Hematopoietic multipotent progenitor cell treated with erythropoietin and hydrocortisone succinate and interleukin-3 and kit ligand, for 8 days (in vitro differentiated cells): ENCODE measurements around the gene PRDM15.
A peak's percentile ranks its signal among the peaks of the same experiment; 100 is the strongest.

ENCODE experiments used
- DNase-seq: peaks from one replicate; pipeline ENCODE4 v3.0.0-alpha.2; 2015

The PRDM15 gene

DNA sequence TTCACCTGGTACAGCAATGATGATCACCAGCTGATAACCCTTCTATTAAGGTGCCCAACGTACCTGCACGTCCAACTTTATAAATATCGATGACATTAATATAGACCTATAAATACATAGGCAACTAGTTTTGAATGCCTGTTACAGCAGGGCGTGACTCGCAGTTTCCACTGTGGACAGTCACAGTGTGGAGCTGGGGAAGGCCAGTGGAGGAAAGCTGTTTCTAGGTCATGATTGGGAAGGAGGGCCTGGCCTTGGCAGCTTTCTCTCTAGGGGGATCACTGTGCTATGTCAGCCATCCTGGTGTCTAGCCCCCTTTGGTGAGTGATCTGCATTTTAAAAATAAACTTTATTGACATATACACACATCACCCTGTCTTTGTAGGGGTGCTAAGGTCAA, 4.4 kb upstream of the PRDM15 start:
- DNase-seq, result no peak

DNA sequence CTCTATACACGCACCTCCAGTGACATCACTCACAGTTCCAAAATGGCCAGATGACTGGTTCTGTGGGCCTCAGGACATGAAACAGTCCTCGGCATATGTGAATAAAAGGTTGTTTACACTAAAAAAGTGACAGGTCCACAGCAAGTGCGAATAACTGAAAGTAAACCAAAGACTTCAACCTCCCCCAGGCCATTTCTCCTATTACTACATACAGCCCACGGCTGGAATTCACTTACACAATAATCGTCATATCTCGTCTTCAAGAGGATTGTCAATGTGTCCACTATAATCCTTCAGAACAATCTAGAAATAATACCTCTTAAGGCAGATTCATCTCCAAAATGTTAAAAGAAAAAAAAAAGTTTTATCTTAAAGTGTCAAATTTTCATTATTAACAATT, 1.9 kb upstream of the PRDM15 start:
- DNase-seq, result no peak

DNA sequence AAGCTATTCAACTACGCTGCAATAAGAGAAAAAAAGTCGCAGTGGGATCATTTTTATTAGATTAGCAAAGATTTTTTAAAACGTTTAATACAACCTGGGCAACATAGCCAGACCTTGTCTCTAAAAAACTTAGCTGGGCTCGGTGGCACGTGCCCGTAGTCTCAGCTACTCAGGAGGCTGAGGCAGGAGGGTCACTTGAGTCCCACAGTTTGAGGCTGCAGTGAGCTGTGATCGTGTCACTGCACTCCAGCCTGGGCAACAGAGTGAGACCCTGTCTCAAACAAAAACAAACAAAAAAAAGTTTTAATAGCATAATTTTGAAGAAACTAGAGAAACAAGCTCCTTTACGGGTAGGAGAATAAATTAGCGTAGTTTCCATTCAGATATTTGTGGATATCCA, 1.0 kb upstream of the PRDM15 start:
- no peak for DNase-seq

DNA sequence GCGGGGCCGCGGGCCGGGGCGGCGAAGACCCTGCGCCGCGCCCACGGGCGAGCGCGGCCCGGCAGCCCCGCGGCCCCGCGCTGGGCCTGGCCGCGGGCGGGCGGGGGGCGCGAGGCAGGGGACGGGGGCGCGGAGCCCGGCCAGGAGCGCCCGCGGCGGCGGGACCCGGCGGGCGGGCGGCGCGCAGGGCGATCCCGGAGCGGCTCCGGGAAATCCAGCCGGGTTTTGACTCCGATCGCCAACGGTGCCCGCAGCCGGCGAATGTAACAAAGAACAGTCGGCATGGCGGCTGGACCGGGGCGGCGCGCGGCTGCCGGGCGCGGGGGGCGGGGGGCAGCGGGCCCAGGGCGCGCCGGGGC, 334 bp downstream of the PRDM15 start:
- DNase-seq, result peak; percentile 76

DNA sequence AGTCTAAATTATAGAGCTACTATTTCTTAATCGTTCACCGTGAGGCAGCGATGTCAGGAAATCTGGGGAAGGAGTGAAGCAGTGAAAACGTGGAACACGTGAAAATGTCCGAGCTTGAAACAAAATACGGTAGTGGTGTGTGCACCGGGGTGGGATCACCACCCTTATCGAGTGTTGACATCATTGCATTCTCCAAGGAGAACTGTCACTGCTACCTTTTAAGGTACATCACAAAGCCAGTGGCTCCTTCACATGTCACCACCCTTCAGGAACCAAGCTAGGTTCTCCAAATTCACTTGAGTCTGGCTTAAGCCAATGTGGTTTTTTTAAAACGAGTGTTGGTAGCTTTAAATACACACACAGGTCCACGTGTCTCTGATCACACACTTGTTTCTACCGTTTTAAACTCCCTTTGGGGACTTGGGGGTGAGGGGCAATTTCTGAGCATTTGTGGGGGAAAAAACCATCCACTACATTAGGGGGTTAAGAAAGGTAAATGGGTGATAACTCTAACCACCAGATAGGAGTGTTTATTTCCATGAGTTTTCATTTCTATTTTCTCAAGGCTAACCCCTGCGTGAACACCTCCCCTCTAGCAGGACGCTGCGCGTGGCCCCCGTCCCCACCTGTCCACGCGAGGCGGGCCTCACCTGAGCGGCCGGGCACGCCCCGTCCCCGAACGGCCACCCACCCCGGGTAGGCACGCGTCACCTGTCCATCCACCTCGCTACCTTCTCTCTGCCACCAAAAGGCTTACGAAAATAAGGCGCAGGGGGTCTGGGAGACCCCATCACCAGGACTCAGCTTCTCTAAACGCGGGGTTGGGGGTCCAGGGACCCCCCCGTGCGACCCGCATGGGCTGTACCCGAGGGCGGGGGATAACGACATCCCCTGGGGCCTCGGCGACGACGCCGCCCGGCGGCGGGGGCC, 978 bp downstream of the PRDM15 start:
- peak; percentile 64 for DNase-seq

DNA sequence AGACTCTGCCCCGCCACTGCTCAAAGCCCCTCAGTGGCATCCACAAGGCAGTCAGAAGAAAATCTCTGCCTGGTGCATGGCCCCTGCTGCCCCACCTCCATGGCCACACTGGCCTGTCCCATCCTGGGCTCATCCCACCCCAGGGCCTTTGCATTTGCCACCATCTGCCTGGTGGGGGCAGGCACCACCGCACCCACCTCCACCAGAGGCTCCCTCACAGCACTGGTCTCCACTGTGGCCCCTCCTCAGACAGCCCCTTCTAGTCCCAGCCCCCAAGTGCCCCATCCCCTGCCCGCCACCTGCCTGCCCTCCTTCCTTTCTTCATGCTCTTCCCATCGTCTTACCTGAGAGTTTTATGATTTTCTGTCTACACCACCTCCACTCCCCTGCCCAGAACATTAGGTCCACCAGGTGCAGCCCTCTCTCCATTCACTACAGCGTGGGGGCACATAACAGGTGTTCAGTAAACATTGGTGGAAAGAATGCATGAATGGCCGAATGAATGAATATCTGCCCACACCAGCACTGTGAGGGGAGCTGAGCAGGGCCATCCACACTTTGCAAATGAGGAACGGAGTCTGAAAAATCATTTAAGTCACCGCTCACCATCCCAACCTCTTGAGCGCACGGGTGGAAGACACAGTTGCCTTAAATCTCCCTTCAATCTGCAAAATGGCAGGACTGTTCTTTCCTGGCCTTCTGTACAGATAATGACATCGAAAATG, 2.1 kb downstream of the PRDM15 start:
- no peak for DNase-seq

DNA sequence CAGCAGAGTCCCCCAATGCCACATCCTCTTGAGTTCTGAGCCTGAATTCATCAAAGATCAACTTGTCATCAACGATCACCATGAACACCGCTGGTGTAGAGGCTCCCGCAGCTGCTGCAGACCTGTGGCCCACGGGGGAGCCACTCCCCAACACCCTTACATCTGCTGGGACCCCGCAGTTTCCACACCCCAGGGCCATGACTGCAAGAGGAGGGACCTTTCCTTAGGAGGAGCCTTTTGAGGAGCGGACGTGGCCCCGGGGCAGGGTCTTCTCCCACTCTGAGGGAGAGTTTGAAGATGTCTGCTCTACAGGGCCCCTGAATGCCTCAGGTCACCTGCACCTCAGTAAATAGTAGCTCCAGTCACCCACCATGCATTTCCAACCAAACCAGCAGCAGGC, 2.7 kb downstream of the PRDM15 start:
- DNase-seq, result no peak

DNA sequence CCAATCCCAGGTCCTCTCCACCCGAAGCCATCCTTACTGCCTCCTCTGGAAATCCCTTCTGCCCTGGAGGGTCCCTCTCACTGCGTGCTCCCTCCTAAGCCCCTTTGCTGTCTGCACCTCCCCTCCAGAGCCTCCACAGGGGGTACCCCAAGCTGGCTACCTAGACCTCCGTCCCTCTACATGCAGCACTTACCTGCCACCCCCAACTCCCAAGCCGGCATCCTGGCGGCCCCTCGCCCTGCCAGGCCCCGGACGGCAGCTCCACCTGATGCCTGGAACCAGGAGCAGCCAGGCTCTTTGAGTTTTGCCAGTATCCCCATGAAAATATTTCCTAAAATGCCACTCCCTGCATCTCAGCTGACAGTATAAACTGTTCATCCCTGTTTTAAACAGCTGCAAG, 4.1 kb downstream of the PRDM15 start:
- DNase-seq, result no peak

DNA sequence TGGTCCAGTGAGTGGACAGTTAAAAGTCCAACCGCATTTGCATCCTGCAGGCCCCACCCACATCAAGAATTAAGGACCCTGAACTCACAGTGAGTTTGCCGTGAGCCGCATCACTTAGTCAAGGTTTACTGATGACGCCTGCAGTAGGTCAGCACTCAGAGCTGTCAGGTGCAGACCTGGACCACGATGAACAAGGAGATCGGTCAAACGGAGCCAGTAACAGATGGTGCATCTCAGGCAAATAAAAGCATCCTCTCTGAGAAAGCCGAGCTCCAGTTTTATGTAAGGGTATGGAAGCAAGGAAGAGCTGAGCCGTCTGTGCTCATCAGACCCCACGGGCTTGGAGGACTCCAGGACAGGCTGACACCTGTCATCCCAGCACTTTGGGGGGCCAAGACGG, 4.5 kb downstream of the PRDM15 start:
- DNase-seq, result no peak

DNA sequence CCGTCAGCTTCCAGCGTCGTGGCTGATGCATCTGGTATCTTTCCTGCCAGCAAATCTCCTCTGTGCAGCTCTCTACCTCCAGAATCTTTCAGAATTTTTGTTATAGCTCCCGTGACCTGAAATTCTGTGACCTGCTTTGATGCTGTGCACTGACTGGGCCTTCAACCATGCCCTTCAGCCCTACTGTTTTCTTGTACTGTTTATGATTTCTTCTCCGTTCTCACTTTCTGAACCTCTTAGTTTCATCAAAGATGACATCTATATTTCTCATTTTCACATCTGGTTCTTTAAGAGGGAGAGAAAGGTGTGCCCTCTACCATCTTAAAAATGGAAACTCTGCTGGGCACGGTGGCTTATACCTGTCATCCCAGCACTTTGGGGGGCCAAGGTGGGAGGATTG, 5.7 kb downstream of the PRDM15 start:
- no peak for DNase-seq

DNA sequence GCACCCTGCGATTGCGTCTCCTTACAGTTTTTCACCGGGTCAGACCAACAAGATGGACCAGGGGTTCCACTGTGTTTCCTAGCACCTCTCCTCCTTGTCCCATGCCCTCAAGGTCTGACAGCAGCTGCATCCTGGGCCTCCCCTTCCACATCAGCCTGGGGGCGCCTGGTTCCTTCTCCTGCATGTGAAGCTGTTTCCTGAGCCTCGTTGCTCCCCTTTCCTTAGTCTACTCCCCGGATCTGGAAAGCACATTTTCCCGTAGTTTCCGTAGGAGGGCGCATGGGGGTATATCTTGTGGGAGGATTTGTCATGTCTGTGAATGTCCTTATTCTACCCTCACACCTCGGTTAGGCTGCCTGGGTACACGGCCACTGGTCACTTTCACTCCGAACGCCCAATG, 6.1 kb downstream of the PRDM15 start:
- DNase-seq, result no peak

DNA sequence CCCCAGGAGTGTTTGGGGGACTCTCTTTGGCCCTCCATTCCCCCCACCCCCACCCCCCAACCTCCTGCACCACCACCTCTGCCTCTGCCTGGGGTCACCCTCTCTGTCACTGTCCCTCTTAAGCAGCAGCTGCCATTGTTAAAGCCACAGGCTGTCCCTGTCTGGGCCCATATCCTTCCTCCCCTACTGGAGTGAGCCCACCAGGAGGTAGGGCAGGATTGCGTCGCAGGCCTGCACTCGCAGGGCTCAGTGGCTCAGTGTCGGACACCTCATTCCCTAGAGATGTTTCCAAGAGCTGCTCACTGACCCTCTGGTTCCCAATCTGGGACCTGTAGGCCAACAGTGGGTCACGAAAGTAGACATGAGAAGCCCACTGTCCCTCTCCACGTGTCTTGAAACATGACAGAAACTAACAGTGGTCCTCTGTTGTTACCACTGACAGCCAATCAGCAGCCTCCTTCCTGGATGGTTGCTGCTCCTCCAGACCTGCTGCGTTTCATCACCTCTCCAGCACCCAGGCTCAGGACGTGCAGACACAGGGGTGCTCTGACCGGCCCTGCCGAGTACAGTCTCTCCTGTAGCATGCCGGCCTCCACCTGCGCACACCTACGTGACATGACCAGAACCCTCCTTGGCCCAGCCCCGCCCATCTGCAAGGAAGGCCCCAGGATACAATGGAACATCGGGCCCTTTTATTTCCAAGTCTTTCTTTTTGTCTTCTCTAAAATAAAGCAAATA, 7.7 kb downstream of the PRDM15 start:
- no peak for DNase-seq

DNA sequence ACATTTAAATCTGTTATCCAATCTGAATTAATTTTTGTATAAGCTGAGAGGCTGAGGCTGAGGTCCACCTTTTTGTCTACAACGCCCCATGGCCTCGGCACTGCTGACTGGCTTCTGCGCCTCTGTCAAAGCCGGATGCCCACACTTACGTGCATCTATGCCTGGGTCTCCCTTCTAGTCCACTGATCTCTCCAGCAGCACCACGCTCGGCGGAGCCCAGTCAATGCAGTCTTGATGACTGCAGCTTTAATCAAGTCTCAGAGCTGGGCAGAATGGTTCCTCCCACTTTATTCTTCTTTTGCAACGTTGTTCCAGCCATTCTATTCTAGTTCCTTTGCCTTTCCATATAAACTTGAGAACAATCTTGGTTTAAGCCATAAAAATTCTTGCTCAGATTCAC, 9.4 kb downstream of the PRDM15 start:
- no peak for DNase-seq

DNA sequence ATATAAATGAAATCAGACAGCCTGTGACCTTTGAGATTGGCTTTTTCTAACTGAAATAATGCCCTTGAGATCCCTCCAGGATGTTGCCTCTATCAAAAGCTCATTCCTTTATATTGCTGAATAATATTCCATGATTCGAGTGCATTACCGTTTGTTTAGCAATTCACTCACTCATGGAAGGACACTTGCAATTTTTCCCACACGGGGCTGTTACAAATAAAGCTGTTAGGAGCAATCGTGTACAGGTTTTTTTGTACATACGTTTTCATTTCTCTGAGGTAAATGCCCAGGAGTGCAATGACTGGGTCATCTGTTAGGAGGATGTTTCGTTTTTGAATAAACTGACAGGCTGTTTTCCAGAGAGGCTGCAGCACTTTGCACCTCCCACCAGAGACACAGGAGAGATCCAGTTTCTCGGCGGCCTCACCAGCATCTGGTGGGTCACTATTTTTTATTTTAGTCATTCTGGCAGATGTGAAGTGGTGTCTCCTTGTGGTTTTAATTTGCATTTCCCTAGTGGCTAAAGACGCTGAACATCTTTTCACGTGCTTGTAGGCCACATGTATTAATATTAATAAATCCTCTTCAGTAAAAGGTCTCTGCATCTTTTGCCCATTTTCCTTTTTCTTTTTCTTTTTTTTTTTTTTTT, 11.0 kb downstream of the PRDM15 start:
- no peak for DNase-seq

DNA sequence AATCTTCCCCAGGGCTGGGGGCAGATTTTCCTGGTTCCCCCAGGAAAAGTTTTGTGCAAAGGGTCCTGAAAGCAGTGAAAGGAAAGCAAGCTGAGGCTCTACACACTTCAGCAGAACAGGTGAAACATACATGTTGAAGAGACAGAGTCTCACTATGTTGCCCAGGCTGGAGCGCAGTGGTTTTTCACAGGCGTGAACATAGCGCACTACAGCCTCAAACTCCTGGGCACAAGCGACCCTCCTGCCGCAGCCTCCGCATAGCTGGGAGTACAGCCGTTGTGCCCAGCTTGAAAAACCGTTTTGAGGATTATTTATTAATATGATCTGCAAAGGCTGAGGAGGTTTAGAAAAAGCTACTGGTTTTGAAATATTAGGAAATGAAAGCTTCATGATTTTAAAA, 11.8 kb downstream of the PRDM15 start:
- DNase-seq, result no peak

DNA sequence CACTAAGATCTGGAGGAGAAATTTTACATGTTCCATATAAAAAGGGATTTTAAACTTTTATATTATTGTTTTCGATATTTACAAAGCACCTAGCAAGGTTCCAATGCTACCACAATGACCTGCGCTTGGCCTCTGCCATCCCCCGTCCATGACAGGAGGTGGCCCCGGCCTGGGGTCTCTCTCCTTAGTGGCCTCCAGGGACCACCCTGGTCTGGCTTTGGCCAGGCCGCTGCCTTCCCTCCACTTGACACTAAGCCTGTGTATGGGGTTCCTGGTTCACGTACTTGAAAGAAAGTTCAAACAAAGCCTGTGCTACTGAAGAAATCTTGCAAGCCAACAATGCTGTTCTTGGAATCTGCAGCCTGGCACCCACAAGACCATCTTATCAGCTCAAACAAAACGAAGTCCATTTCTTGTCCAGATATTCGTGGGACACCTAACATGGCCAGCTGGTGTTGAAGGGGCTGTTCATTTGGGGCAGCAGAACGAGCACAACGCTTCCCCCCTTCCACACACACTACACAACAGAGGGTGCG, 12.8 kb downstream of the PRDM15 start:
- DNase-seq, result no peak

DNA sequence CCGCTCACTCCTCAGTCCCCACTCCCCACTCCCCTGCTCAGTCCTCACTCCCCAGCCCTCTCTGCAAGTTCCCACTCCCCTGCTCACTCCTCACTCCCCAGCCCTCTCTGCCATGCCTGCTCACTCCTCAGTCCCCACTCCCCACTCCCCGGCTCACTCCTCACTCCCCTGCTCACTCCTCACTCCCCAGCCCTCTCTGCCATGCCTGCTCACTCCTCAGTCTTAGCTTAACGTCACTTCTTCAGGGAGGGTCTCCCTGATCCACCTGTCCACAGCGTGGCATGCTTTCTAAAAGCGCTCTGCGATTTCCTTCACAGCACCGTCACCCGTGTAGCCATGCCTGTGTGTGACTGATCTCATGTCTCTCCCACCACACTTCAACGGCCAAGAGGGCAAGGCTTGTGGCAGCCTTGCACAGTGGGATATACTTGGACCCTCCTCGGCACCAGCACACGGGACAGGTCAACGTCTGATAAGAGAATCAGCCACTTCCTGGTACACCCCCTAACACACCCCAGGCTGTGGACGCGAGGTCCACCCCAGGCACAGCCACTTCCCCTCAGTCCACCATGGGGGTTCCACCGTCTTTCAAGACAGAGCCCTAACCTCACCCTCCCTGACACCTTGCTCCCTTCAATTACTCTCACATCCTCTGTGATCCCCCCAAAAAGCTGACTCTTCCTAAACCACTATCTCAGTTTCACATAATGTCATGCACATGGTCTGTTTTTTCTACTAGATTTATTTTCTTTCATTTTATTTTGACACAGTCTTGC, 14.0 kb downstream of the PRDM15 start:
- peak; percentile 43 for DNase-seq

DNA sequence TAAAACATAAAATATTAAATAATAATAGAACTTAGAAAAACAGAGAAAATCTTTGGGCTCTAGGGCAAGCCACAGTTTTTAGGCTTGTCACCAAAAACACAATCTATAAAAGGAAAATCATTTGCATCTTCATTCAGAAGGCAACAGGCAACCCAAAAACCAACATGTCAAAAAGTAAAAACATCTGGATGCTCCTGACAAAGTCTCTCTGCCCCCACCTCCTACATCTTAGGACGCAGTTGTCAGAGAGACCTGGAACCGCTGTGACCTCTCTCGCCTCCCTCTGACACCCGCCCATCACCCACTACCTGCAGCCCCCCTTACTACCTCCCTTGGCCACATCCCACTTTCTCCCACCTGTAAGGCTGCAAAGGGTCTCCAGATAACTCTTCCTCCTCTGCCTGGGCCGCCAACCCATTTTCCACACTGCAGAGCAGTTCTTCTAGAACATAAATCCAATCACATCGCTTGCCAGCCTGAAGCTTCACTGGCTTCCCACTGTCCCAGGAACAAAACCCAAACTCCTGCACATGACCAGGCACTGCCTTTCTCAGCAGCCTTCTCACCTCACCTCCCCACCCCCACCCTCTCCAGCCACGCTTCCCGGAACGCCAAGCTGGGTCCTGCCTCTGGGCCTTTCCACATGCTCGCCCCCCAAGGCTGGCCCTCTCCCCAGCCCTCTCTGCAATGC, 14.7 kb downstream of the PRDM15 start:
- DNase-seq, result no peak

DNA sequence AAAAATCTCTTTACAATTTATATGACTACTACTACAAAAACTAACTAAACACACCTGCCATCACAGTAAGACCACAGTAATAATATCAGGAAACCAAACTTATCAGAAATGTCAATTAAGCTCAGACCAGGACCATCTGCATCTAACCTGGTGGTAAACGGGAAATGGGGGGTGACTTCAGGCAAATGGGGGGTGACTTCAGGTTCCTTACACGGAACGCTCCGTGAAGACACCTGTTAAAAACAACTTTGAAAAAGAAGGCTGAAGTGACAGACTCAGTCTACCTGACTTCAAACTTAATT, 15.8 kb downstream of the PRDM15 start:
- DNase-seq, result no peak

DNA sequence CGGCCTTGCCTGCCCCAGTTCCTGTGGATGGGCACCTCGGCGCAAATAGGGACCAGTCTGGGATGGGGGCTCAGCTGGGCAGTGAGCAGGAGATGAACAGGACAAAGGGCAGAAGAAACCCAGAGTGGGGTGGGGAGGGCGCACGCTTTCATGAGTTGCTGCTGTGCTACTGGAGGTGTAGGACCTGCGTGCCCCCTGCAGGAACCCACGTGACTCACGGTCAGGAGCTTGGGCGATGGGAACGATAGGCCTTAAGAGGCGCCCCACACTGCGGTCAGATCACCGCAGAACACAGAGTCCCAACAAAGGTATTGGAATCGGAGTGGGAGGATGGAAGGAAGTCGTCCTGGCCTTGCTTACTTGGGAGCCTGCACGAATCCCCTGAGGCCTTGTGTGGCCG, 17.2 kb downstream of the PRDM15 start:
- DNase-seq, result no peak

DNA sequence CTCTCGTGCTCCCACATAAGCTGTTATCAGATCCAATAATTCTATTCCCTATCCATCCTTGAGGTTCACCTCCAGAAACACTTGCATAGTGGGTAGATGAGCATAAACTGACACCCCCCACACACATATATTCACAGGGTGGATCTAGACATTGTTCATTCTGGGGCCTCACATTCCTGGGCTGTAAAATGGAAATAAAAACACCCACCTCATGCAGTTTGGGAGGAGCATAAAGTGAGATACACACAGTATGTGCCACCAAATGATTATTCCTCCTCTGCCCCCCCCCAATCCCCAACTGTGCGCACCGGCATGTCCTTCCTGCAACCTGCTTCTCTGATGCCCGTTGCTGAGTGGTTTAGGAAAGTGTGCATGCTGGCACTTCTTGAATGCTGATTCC, 17.9 kb downstream of the PRDM15 start:
- no peak for DNase-seq
